GM21737 (cell line): Measurements from ENCODE around the gene NUTM2E.
"Not testable (repeated sequence)": the region's sequence is repeated elsewhere in the genome, so short reads cannot be mapped to it uniquely, and the experiment has no call there.

ENCODE experiments used
- ATAC-seq: cut with Tn5 transposase; IDR thresholded peaks from one replicate; pipeline ENCODE4 v1.9.1; 2021; ENCODE audit warnings: mild to moderate bottlenecking, moderate library complexity; ENCODE audit not compliant: unreplicated experiment

The NUTM2E gene

GRCh38 chr10:79862803-79863202, 36.3 kb downstream of the NUTM2E start:
- not testable (repeated sequence) for ATAC-seq

GRCh38 chr10:79866903-79867551, 40.5 kb downstream of the NUTM2E start:
- not testable (repeated sequence) for ATAC-seq

- not testable (repeated sequence) for ATAC-seq
Measured at GRCh38 chr10:79868023-79868422, 41.5 kb downstream of the NUTM2E start.

- not testable (repeated sequence) for ATAC-seq
Measured at GRCh38 chr10:79869439-79870097, 43.0 kb downstream of the NUTM2E start.

GRCh38 chr10:79871729-79872128, 45.2 kb downstream of the NUTM2E start:
- not testable (repeated sequence) for ATAC-seq
